Tibial nerve (tissue), 3 donors: ENCODE data around the gene QRFP.

ENCODE experiments used
- POLR2A ChIP-seq, 2 donors: fragments of 450-650 bp; IDR thresholded peaks; one replicate each; pipeline ENCODE4 v1.6.1; 2017; ENCODE audit warnings: antibody characterized with exemption in 2 of 2, mild to moderate bottlenecking in 2 of 2, moderate library complexity in 2 of 2
- TF ChIP-seq, protein P1 (sequence below), 5 experiments: fragments of 200-600 bp in 3 of 5; fragments of 450-650 bp in 2 of 5; sonication (generic) in 3 of 5; IDR thresholded peaks; one replicate each; pipeline ENCODE4 v1.5.1; 2016 to 2019; ENCODE audit warnings: antibody characterized with exemption in 5 of 5, mild to moderate bottlenecking in 3 of 5, moderate library complexity in 2 of 5

DNA sequence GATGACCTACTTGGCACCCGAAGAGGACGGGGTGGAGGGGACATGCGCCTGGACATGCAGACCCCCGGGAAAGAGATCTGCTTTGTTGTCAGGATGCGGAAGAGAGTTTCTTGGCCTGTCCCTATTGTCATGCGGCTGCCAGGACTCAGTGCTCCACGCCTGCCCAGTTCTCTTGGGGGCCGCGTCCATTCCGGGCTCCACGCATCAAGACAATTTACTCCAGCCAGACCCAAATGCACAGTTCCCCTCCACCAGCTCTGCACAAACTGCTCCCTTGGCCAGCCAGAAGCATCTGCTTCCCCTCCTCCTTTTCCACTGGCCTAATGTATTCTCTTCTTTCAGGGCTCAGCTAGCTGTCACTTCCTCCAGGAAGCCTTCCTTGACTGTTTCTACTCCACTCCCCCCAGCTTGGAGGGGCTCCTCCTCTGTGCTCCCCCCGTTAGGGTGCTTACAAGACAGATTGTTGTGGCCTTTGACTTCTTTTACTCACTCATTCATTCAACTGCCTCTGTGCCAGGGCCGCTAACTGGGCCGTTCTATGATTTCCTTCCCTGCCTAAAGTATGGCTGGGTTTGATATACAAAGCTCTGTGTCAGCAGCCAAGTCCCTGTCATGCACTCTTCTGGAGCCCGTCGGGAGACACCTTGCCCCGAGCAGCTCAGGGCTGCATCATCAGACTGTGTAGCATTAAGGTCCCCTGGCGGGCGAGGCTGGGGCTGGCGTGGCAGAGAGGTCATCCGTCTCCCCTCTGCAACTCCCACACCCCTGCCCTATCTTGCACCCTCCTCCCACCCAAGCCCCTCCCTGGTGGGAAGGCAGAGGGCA lies 35.9 kb upstream of the QRFP start:
- no peak for TF ChIP-seq POLR2A (IDR thresholded peaks at IDR 0.05)
- TF ChIP-seq, protein P1, sequence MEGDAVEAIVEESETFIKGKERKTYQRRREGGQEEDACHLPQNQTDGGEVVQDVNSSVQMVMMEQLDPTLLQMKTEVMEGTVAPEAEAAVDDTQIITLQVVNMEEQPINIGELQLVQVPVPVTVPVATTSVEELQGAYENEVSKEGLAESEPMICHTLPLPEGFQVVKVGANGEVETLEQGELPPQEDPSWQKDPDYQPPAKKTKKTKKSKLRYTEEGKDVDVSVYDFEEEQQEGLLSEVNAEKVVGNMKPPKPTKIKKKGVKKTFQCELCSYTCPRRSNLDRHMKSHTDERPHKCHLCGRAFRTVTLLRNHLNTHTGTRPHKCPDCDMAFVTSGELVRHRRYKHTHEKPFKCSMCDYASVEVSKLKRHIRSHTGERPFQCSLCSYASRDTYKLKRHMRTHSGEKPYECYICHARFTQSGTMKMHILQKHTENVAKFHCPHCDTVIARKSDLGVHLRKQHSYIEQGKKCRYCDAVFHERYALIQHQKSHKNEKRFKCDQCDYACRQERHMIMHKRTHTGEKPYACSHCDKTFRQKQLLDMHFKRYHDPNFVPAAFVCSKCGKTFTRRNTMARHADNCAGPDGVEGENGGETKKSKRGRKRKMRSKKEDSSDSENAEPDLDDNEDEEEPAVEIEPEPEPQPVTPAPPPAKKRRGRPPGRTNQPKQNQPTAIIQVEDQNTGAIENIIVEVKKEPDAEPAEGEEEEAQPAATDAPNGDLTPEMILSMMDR (IDR thresholded peaks at IDR 0.05) = no peak
